ENCODE results near the gene NDUFS8.

The NDUFS8 gene

DNA sequence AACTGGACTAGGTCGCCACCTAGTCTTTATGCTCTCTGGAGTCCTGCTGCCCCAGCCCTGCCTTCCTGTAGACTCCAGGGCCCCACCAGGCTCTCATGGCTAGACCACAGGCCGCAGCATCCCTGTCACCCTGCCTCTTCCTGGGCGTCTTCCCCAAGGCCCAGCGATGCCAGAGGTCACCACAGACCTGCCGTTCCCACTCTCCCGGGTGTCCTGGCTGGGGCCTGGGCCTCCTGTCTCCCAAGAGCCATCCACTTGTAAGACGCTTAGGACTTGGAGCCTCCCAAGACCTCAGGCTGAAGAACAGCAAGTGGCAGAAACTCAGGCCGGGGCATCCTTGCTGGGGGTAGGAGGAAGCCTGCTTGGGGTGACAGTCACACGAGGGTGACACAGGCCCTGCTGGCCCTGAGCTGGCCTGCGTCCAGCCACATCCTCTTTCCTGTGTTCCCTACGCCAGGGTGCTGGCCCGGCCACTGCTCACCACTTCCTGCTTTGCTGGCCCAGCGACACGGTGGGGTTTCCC, 6.3 kb downstream of the NDUFS8 start:
- peak; percentile 59 for DNase-seq (ENCODE audit: low spot score)

DNA sequence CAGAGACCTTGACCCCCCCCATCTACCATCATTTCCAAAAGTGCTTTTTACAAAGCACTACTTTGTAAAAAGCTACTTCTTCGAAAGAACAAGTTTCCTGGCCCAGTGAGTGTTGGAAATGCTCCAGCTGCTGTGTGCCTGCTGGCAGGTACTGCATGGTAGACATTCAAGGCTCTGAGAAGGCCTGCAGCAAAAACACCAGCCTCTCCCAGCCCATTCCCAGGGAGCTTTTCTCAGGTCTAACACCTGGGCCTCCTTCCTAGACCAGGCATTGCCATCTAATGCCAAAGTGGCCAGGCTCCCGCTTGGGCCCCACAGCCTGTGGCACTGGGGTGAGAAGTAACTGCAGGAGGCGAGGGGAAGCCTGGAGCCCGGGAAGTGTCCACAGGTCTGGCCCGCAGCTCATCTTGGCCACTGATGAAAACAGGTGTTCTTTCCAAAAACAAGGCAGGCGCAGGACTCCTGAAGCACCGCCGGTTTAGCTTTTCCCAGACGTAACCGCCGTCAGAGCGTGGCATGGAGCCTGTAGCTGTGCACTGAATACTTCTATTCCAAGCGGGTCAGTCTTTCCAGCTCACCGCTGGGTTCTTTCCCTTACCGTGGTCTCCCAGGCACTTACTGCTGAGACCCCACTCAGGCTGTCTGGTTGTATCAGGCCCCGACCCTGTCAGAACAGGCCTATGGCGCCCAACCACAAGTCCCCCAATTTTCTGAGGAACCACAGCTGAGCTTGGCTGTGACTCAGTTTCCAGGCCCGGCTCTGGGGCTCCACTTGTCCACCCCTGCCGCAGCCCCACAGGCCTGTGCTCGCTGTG, 7.1 kb downstream of the NDUFS8 start:
- DNase-seq (ENCODE audit: low spot score), result no peak

GRCh38 chr11:68038226-68038717, 7.8 kb downstream of the NDUFS8 start:
- DNase-seq (ENCODE audit: low spot score), result no peak

GRCh38 chr11:68038718-68039525, 8.4 kb downstream of the NDUFS8 start, which contains the start of gene TCIRG1:
Gene TCIRG1, plus strand, starts transcription at chr11:68039025. Its CDS starts 2,247 bp downstream, at chr11:68041272.
- DNase-seq (ENCODE audit: low spot score), result peak; percentile 84

DNA sequence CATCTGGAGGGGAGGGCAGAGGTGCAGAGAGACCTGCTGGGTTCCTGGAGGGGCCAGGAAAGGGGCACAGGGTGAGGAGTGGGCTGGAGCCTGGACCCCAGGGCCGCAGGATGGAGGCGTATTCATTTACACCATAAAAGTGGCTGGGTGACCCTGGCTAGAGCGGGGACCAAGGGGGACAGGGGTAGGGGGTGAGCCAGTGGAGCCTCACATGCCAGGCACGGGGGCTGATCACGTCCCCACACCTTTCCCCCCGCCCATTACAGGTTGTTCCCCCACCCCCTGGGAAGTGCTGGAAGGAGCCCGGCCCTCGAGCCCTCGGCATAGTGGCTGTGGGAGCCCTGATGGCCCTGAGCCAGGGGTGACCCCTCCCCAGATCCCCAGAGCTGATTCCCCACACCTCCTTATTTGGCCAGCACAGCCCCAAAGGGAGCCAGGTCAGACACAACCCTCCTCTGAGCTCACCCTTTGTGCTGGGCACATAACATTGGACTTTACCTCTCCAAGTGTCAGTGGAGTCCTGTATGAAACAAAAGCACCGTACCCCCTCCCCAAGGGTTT, 9.1 kb downstream of the NDUFS8 start:
- no peak for DNase-seq (ENCODE audit: low spot score)

- DNase-seq (ENCODE audit: low spot score), result peak; percentile 52
Observed at GRCh38 chr11:68040101-68040956, 9.8 kb downstream of the NDUFS8 start.

DNA sequence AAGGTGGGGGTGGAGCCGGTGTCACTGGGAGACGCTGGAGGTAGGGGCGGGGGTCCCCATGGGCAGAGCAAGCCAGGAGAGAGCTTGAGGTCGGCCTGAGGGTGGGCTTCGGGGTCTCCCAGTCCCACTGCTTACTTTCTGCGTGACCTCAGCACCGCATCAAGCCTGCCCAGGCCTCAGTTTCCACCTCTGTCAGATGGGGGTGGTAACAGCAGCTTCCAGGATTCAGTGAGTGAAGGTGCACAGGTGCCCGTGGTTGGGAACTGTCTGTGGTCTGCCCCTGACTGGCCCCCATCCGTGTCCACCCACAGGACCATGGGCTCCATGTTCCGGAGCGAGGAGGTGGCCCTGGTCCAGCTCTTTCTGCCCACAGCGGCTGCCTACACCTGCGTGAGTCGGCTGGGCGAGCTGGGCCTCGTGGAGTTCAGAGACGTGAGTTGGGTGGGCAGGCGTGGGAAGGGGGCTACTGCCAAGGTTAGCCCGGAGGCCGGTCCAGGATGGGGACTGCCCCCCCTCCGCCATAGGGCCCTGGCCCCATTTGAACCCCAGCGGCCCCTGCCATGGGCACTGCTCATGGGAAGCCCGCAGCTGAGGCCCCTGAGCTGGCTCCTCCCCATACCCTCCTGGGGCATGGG, 10.6 kb downstream of the NDUFS8 start:
- no peak for DNase-seq (ENCODE audit: low spot score)

- no peak for DNase-seq (ENCODE audit: low spot score)
Observed at GRCh38 chr11:68041617-68042218, 11.2 kb downstream of the NDUFS8 start.

DNA sequence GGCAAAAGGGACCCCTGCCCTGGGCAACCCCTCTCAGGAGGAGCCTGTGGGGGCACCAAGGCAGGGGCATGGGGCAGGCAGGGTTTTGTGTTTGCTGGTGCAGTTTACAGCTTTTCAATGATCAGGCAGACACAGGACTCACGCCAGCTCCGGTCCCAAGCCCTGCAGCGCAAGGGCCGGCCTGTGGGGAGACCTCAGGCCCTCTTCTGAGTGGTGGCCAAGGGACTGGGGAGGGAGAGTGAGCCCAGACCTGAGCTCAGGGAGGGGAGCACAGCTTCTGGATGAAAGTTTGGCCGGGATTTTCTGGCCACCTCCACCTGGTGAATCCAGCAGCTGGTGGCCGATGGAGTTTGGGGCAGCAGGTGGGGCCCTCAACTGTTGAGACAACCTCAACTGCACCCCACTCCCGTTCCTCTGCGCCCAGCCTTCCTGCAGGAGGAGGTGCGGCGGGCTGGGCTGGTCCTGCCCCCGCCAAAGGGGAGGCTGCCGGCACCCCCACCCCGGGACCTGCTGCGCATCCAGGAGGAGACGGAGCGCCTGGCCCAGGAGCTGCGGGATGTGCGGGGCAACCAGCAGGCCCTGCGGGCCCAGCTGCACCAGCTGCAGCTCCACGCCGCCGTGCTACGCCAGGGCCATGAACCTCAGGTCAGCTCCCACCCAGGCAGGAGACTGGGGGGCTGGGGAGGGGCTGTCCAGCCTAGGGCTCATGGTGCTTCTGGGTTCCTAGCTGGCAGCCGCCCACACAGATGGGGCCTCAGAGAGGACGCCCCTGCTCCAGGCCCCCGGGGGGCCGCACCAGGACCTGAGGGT, 11.9 kb downstream of the NDUFS8 start:
- no peak for DNase-seq (ENCODE audit: low spot score)

GRCh38 chr11:68043029-68043348, 12.5 kb downstream of the NDUFS8 start:
- DNase-seq (ENCODE audit: low spot score), result no peak

- DNase-seq (ENCODE audit: low spot score), result no peak
Observed at GRCh38 chr11:68043349-68044144, 13.1 kb downstream of the NDUFS8 start.

DNA sequence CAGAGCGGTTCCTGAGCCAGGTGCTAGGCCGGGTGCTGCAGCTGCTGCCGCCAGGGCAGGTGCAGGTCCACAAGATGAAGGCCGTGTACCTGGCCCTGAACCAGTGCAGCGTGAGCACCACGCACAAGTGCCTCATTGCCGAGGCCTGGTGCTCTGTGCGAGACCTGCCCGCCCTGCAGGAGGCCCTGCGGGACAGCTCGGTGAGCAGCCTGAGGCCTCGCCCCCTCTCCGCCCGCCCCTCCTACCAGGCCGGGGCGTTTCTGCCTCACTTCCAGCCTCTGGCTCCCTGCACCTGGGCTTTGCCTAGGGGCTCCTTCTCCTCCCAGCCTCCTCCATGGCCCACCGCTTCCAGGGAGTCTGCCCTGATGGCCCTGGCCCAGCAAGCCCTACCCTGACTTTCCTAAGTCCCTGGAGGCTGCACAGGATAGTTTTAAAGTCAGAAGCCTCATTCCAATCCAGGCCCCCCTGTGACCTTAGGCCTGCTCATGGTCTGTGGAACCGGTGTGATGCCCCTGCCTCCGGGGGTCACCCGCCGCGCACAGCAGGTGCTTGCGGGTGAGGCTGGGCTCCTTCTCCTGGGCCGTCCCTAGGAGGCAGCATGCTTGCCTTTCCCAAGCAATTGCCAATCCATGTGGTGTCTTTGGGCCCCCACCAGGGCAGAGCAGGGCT, 13.8 kb downstream of the NDUFS8 start:
- no peak for DNase-seq (ENCODE audit: low spot score)

- DNase-seq (ENCODE audit: low spot score), result no peak
Observed at GRCh38 chr11:68044898-68045351, 14.4 kb downstream of the NDUFS8 start.

GRCh38 chr11:68047437-68048290, 17.2 kb downstream of the NDUFS8 start:
- no peak for DNase-seq (ENCODE audit: low spot score)

- no peak for DNase-seq (ENCODE audit: low spot score)
Observed at GRCh38 chr11:68048681-68049508, 18.4 kb downstream of the NDUFS8 start.
